Fibroblast of upper back skin (primary cell): ENCODE measurements around the gene RXRA.
A peak's percentile ranks its signal among the peaks of the same experiment; 100 is the strongest.

Source experiments
- DNase-seq: peaks from one replicate; pipeline ENCODE4 v3.0.0-alpha.2; 2013

Gene RXRA

GRCh38 chr9:134422301-134423090, 96.2 kb downstream of the RXRA start:
- no peak for DNase-seq

- no peak for DNase-seq
Observed at GRCh38 chr9:134423166-134423565, 96.9 kb downstream of the RXRA start.

- no peak for DNase-seq
Observed at GRCh38 chr9:134423749-134424148, 97.5 kb downstream of the RXRA start.

DNA sequence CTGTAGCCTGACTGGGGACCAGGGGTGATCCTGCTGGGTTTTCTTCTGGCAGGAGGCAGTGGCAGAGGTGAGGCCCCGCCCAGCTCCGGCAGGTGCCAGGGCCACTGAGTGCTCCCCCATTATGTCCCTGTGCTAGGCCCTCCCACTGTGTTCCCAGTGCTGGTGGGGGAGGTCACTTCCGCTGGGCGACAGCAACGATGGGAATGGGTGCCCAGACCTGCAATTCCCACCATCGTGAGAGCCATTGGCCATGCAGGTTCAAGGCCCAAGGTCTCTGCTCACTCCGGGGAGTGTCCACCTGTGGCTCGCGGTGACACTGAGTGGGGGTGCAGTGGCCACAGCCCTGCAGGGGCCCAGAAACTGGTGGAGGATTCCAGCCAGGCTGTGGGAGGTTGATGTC, 98.6 kb downstream of the RXRA start:
- DNase-seq = no peak

DNA sequence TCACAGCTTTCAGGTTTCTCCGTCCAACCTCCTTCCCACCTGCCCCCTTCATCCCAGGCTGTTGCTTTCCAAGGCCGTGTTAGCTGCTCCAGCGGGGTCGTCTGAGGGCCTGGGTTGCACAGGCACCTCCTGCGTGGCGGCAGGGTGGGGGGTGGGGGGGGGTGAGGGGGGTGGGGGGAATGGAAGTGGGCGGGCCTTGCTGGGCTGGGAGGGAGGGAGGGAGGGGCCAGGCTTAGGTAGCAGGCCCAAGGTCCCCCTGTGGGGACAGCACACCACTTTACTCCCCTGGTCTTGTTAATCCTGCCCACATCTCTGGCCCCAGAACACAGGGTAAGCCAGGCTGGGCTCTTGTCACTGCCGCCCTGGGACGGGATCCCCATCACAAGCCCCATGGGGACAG, 99.1 kb downstream of the RXRA start:
- no peak for DNase-seq

DNA sequence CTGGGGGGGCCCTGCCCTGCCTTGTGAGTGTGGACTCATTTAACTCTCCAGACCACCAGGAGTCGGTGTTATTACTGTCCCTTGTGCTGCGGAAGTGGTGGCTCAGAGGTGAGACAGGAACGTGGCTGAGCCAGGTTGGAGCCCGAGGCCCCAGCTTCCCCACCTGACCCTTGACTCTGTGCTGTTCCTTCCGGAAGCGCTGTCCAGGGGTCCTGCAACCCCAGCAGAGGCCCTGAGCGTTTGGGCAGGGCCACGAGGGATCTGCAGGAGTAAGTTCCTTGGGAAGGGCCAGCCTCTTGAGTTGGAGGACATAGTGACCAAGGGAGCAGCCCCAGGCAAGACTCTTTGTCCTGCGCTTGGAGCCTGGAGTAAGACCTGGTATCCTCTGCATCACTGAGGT, 99.6 kb downstream of the RXRA start:
- no peak for DNase-seq

DNA sequence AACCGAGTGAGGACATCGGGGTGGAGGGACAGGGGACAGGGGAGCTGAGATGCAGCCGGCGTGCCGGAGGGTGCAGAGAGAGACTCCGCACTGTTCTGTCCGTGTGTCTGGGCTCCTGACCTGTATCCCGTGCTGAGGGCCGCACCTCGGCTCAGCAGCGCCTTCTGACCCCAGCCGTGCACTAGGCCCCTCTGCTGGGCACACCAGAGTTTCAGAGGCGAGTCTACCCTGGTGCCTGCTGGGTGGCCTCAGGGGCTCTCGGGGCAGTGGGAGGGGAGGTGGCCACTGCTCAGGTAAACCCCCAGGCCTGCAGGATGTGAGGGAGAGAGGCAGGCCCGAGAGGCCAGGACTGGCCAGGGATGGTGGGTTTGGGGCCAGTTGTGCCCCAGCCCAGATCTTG, 100.2 kb downstream of the RXRA start:
- DNase-seq = no peak

DNA sequence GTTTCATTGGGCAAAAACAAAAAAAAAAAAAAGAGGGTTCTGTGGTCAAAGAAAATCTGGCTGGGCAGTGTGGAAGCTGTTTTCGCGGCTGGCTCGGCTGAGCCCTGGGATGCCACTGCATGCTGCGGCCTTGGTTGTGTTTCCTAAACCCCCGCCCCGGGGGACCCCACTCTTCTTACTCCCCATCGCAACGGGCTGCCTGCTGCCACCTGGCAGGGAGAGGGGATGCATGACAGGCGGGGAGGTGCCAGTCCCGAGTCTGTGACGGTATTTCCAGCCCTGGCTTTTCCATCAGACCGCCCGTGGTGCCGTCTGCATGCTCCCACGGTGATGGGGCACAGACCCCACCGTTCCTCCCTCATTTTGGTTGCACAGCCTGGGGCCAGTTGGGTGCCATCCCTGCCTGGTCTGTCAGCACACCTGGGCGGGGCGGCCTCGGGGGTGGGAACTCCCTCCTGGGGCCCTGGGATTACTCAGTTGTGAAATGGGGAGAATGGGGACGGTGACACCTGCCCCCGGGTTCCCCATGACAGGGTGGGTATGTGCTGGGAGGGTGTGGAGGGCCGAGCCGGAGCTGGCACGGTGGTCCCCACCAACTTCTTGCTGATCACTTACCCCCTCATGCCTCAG, 101.0 kb downstream of the RXRA start:
- no peak for DNase-seq

- no peak for DNase-seq
Observed at GRCh38 chr9:134428559-134428958, 102.3 kb downstream of the RXRA start.

- no peak for DNase-seq
Observed at GRCh38 chr9:134429007-134429406, 102.8 kb downstream of the RXRA start.

DNA sequence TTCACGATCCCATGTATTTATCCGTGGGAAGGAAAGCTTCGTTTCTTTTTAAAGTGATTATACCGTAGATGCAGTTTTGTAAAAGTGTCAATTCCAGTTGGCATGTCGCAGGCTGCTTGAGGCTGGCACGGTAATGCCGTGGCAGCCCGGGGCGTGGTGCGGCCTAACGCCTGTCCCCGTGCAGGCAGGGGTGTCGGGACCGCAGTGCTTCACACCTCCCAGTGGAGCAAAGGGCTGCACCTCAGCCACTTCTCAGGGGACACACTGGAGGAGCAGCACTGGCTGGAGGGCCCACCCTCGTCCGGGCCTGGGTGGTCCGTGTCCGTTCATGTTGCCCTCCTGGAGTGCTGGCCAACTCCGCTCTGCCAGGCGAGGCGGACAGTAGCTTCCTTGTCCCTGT, 103.2 kb downstream of the RXRA start:
- no peak for DNase-seq

- DNase-seq = no peak
Observed at GRCh38 chr9:134431095-134431494, 104.8 kb downstream of the RXRA start.

GRCh38 chr9:134431626-134432025, 105.4 kb downstream of the RXRA start:
- no peak for DNase-seq

- DNase-seq = no peak
Observed at GRCh38 chr9:134432471-134432870, 106.2 kb downstream of the RXRA start.

- no peak for DNase-seq
Observed at GRCh38 chr9:134433101-134433500, 106.8 kb downstream of the RXRA start.

DNA sequence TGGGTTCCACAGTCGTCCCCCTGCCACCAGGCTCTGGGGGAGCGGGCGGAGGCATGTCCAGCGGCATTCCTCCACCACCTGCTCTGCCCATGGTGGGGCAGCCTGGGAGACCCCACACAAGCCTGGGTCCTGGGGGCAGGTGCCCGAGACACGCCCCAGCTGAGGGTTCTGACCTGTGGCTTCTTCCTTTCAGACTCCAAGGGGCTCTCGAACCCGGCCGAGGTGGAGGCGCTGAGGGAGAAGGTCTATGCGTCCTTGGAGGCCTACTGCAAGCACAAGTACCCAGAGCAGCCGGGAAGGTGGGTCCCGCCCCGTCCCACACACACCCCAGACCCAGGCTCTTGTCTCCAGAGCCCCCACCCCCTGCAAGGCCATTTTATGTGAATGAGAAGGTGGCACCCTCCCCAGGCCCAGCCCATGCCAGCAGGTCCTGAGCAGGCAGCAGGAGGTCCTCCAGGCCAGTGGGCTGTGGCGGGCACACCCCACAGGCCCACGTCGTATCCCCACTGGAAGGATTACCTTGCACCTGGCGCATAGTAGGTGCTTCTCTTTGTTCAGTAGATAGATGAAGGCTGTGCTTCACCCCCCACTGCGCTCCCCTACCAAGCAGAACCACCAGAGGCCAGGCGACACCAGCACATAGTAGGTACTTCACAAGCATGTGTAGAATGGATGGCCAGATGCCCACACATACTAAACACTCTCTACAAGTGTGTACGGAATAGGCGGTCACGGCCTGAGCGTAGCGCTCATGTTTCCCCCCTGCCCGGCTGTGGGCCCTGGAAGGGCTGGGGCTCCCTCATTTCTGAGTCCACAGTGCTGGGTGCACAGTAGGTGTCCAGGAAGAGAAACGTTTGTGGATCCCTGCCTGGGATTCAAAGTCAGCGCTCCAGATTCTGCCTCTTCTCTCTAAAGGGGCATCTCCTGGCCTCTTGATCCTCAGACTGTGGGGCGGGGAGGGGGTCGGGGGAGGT, 107.9 kb downstream of the RXRA start:
- no peak for DNase-seq

- peak; percentile 98 for DNase-seq
Observed at GRCh38 chr9:134434894-134435506, 108.7 kb downstream of the RXRA start.

DNA sequence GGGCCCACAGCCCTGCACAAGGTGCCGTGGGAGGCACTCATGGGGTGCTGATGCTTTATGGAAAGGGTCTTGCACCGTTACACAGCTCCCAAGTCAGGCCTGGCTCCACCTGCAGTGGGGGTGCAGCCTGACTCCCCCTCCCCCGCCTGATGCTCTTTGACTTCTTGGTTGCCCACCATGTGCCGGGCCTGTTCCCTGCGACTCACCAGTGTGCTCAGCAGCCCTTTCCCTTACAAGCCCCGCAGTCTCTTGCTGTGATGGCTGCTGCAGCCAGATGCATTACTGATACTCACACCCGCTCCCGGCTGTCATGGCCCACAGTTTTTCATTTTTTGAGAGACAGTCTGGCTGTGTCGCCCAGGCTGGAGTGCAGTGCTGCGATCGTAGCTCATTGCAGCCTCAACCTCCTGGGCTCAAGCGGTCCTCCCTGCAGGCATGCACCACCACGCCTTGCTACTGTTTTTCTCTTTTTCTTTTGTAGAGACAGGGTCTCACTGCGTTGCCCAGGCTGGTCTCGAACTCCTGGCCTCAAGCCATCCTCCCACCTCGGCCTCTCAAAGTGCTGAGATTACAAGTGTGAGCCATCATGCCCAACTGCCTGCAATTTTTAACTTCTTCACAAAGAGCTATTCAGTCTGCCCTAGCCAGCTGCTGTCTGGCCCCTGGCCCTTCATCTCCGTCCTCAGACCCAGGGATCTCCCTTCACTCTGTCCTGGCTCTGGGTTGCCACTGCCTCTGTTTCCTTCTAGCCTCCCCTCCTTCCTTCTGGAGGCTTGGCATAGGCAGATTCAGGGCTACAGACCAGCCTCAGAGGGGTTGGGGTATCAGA, 109.5 kb downstream of the RXRA start:
- DNase-seq = no peak

GRCh38 chr9:134436379-134436762, 110.1 kb downstream of the RXRA start:
- no peak for DNase-seq

DNA sequence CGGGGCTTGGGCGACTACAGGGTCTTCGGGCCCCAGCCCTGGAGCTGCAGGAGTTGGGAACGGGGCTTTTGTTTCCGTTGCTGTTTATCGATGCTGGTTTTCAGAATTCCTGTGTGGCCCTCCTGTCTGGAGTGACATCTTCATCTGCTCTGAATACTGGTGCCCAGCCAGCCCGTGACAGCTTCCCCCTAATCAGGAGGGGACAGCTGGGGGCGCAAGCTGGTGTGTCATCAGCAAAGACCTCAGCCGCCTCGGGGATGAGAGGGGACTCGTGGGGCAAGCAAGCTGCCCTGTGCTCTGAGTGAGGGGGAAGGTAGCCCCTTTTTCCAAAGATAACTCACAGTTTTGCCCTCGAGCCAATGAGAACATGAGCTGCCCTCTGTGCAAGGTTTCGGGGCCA, 110.7 kb downstream of the RXRA start:
- DNase-seq = no peak

GRCh38 chr9:134437403-134438194, 111.3 kb downstream of the RXRA start:
- DNase-seq = no peak
